ENCODE measurements around the gene CA7.
"Not testable (repeated sequence)": the region's sequence is repeated elsewhere in the genome, so short reads cannot be mapped to it uniquely, and the experiment has no call there.

Gene CA7

GRCh38 chr16:66889622-66890021 is 45.4 kb downstream of the CA7 start:
- Mint-ChIP-seq H3K27ac (no peak overlapping the region), H3K27me3 (no peaks in the 10 kb centered on the region), H3K4me3 (no peak overlapping the region), H3K4me1 (peaks cover 4% of the 10 kb centered on the region), H3K36me3 (peaks cover 12% of the 10 kb centered on the region), H3K9me3 (no peaks in the 10 kb centered on the region)
- ATAC-seq (ENCODE audit: low read depth) (no peak), DNase-seq (ENCODE audit: low spot score in 2 of 2) (no peak)

DNA sequence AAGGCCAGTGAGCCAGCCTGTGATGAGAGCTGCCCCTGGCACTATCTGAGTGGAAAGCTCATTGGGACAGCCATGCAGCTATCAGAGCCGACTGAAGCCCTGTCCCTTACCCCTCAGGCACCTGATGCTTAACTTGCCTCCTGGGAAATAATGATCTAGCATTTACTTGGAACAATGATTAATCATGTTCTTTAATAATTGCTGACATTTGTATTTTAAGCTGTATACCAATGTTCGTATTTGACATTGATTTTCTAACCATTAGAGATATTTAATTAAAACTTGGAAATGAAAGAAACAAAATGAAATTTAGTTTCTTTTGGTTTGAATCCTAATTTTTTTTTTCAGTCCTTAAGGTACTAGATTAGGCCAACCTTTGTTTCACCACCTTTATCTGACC is 46.6 kb downstream of the CA7 start:
- Mint-ChIP-seq H3K4me3 (no peak overlapping the region), H3K4me1 (peaks cover 4% of the 10 kb centered on the region), H3K9me3 (no peaks in the 10 kb centered on the region), H3K27me3 (no peaks in the 10 kb centered on the region), H3K27ac (no peak overlapping the region), H3K36me3 (peaks cover 5% of the 10 kb centered on the region)
- DNase-seq (ENCODE audit: low spot score in 2 of 2) (no peak), ATAC-seq (ENCODE audit: low read depth) (no peak)

- Mint-ChIP-seq H3K9me3 (no peaks in the 10 kb centered on the region), H3K36me3 (peaks cover 3% of the 10 kb centered on the region), H3K27me3 (no peaks in the 10 kb centered on the region), H3K4me1 (peaks cover 7% of the 10 kb centered on the region), H3K27ac (no peak overlapping the region), H3K4me3 (no peak overlapping the region)
- no peak for ATAC-seq (ENCODE audit: low read depth)
- no peak for DNase-seq (ENCODE audit: low spot score in 2 of 2)
Measured at GRCh38 chr16:66891360-66891759, 47.1 kb downstream of the CA7 start.

GRCh38 chr16:66891797-66892196 is 47.6 kb downstream of the CA7 start:
- ATAC-seq (ENCODE audit: low read depth) (no peak), DNase-seq (ENCODE audit: low spot score in 2 of 2) (no peak)
- Mint-ChIP-seq H3K4me1 (peaks cover 7% of the 10 kb centered on the region), H3K9me3 (no peaks in the 10 kb centered on the region), H3K27ac (no peak overlapping the region), H3K4me3 (no peak overlapping the region), H3K36me3 (peaks cover 3% of the 10 kb centered on the region), H3K27me3 (no peaks in the 10 kb centered on the region)

DNA sequence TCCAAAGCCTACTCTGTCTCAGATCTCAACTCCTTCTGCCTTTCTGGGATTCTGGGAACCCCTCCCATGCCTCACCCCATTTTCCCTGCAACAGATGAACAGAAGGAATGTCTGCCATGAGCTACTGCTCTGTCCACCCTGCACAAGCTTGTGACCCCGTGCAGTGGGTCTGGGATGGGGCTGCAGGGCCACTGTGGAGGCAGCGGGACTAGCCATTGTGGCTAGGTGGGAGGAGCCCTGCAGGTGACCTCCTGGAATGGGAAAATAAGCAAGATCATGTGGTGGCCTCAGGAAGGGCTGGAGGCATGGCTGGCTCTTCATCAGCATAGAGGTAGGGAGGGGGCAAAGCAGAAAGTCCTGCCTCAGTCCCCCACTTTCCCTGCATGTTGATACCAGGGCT is 49.8 kb downstream of the CA7 start:
- Mint-ChIP-seq H3K4me3 (no peak overlapping the region), H3K27me3 (no peaks in the 10 kb centered on the region), H3K36me3 (no peaks in the 10 kb centered on the region), H3K27ac (no peak overlapping the region), H3K9me3 (no peaks in the 10 kb centered on the region), H3K4me1 (peaks cover 5% of the 10 kb centered on the region)
- ATAC-seq (ENCODE audit: low read depth) (no peak), DNase-seq (ENCODE audit: low spot score in 2 of 2) (no peak)

GRCh38 chr16:66894948-66895688 is 50.9 kb downstream of the CA7 start:
- no peak overlapping the region for H3K4me3 Mint-ChIP-seq
- ATAC-seq (ENCODE audit: low read depth) (peak; percentile 90), DNase-seq (ENCODE audit: low spot score in 2 of 2) (peak; percentile 19 to 40)
- H3K9me3 Mint-ChIP-seq, result no peaks in the 10 kb centered on the region
- H3K4me1 Mint-ChIP-seq, result peaks cover 5% of the 10 kb centered on the region
- no peaks in the 10 kb centered on the region for H3K27me3 Mint-ChIP-seq
- H3K27ac Mint-ChIP-seq, result no peak overlapping the region
- no peaks in the 10 kb centered on the region for H3K36me3 Mint-ChIP-seq

DNA sequence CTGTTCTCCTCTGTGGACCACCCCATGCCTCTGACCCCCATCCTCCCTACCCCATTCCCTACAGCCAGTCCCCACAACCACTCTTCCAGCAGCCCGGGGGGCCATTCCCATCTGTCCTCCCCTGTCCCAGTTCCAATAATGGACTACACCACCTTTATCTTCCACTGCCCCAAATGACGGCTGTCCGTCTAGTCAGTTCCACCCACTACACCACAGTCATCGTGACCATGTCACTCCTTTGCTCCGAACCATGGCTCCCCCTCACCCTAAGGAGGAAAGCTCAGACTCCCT is 51.4 kb downstream of the CA7 start:
- H3K4me1 Mint-ChIP-seq, result peaks cover 5% of the 10 kb centered on the region
- H3K36me3 Mint-ChIP-seq, result no peaks in the 10 kb centered on the region
- no peaks in the 10 kb centered on the region for H3K27me3 Mint-ChIP-seq
- no peak overlapping the region for H3K4me3 Mint-ChIP-seq
- no peak overlapping the region for H3K27ac Mint-ChIP-seq
- no peak for ATAC-seq (ENCODE audit: low read depth)
- no peaks in the 10 kb centered on the region for H3K9me3 Mint-ChIP-seq
- DNase-seq (ENCODE audit: low spot score in 2 of 2), result no peak

- H3K4me3 Mint-ChIP-seq, result no peak overlapping the region
- DNase-seq (ENCODE audit: low spot score in 2 of 2) (no peak), ATAC-seq (ENCODE audit: low read depth) (no peak)
- H3K27ac Mint-ChIP-seq, result no peak overlapping the region
- H3K9me3 Mint-ChIP-seq, result no peaks in the 10 kb centered on the region
- H3K36me3 Mint-ChIP-seq, result no peaks in the 10 kb centered on the region
- H3K4me1 Mint-ChIP-seq, result peaks cover 5% of the 10 kb centered on the region
- H3K27me3 Mint-ChIP-seq, result no peaks in the 10 kb centered on the region
Measured at GRCh38 chr16:66895999-66896398, 51.8 kb downstream of the CA7 start.

DNA sequence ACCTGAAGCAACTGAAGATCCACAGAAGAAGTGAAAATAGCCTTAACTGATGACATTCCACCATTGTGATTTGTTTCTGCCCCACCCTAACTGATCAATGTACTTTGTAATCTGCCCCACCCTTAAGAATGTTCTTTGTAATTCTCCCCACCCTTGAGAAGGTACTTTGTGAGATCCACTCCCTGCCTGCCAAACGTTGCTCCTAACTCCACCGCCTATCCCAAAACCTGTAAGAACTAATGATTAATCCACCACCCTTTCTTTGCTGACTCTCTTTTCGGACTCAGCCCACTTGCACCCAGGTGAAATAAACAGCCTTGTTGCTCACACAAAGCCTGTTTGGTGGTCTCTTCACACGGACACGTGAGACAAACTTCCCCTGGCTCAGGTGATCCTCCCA is 52.5 kb downstream of the CA7 start:
- H3K9me3 Mint-ChIP-seq; H3K27ac Mint-ChIP-seq; DNase-seq (ENCODE audit: low spot score in 2 of 2); H3K27me3 Mint-ChIP-seq; ATAC-seq (ENCODE audit: low read depth); H3K36me3 Mint-ChIP-seq; H3K4me3 Mint-ChIP-seq; H3K4me1 Mint-ChIP-seq: not testable (repeated sequence)

- Mint-ChIP-seq H3K27ac (no peak overlapping the region), H3K4me3 (no peak overlapping the region), H3K4me1 (peaks cover 5% of the 10 kb centered on the region), H3K27me3 (peaks cover 2% of the 10 kb centered on the region), H3K36me3 (no peaks in the 10 kb centered on the region), H3K9me3 (no peaks in the 10 kb centered on the region)
- ATAC-seq (ENCODE audit: low read depth) (no peak), DNase-seq (ENCODE audit: low spot score in 2 of 2) (no peak)
Measured at GRCh38 chr16:66898207-66898606, 54.0 kb downstream of the CA7 start.

DNA sequence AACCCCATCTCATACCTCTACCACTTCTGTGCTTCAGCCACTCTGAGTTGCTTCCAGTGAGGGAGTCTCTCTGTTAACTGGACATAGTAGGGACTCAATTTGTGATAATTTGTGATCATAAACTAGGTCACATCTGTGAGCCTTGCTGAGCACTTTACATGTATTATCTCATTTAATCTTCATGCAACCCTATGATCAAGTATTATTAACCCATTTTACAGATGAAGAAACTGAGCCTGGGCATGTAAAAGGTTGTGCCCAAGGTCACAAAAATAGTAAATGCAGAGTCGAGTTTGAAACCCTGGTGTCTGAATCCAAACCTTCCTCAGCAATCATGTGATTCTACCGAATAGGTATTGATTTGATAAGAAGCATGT is 54.7 kb downstream of the CA7 start:
- Mint-ChIP-seq H3K4me3 (no peak overlapping the region), H3K27ac (no peak overlapping the region), H3K9me3 (no peaks in the 10 kb centered on the region), H3K27me3 (peaks cover 2% of the 10 kb centered on the region), H3K4me1 (peaks cover 5% of the 10 kb centered on the region), H3K36me3 (no peaks in the 10 kb centered on the region)
- DNase-seq (ENCODE audit: low spot score in 2 of 2), result no peak
- ATAC-seq (ENCODE audit: low read depth), result no peak

GRCh38 chr16:66899310-66899944 is 55.2 kb downstream of the CA7 start:
- no peak overlapping the region for H3K4me3 Mint-ChIP-seq
- no peak for DNase-seq (ENCODE audit: low spot score in 2 of 2)
- no peaks in the 10 kb centered on the region for H3K9me3 Mint-ChIP-seq
- no peaks in the 10 kb centered on the region for H3K36me3 Mint-ChIP-seq
- peaks cover 5% of the 10 kb centered on the region for H3K4me1 Mint-ChIP-seq
- ATAC-seq (ENCODE audit: low read depth), result no peak
- H3K27me3 Mint-ChIP-seq, result peaks cover 2% of the 10 kb centered on the region
- no peak overlapping the region for H3K27ac Mint-ChIP-seq

DNA sequence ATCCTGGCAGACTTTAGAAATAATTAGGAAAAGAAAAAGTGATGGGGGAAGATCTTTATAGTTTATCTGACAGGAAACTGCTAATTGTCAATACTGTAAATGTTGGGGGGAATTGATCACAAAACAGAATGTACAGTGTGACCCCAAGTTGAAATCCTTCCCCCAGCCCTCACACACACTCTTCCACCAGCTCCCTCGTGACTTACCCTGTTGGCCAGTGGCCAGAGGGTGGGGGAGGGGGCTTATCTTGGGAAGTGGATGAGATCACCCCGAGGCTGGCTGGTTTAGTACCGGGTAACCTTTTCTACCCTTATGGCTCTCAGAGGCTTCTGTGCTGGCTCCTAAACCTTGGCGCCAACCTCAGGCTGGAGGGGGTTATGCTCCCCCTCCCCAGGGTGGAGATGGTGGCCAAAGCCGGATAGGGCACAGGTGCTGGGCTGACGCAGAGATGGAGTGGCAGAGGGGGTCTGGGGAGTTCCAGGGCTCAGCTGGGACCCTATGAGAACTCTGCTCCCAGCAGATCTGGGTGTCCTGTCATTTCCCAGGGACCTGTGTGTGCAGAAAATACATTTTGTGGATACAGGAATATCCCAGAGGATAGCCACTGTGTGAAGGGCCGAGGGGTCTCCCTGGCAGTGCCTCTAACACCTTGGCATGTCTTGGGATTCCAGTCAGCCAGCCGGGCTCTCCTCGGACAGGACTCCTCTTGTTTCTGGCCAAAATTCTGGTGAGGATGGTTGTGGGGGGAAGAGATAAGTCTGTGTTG is 55.9 kb downstream of the CA7 start:
- peaks cover 5% of the 10 kb centered on the region for H3K4me1 Mint-ChIP-seq
- DNase-seq (ENCODE audit: low spot score in 2 of 2), result no peak
- ATAC-seq (ENCODE audit: low read depth), result no peak
- peaks cover 2% of the 10 kb centered on the region for H3K27me3 Mint-ChIP-seq
- no peaks in the 10 kb centered on the region for H3K36me3 Mint-ChIP-seq
- H3K4me3 Mint-ChIP-seq, result no peak overlapping the region
- no peaks in the 10 kb centered on the region for H3K9me3 Mint-ChIP-seq
- no peak overlapping the region for H3K27ac Mint-ChIP-seq

- Mint-ChIP-seq H3K9me3 (no peaks in the 10 kb centered on the region), H3K27ac (no peak overlapping the region), H3K36me3 (no peaks in the 10 kb centered on the region), H3K4me1 (peaks cover 2% of the 10 kb centered on the region), H3K27me3 (peaks cover 2% of the 10 kb centered on the region), H3K4me3 (no peak overlapping the region)
- ATAC-seq (ENCODE audit: low read depth), result no peak
- no peak for DNase-seq (ENCODE audit: low spot score in 2 of 2)
Measured at GRCh38 chr16:66900721-66901441, 56.7 kb downstream of the CA7 start.
